Osteocyte (in vitro differentiated cells): ENCODE data around the gene SH3BGR. TPM values are rescaled to one million over a fixed set of nuclear protein-coding genes. Genes with fewer than 3 reads are reported as not detected.

ENCODE experiments used
- DNase-seq: peaks from one replicate; pipeline ENCODE4 v3.0.0; 2021; ENCODE audit warnings: mixed read lengths; ENCODE audit not compliant: unreplicated experiment; ENCODE audit errors: extremely low spot score
- H3K27ac Mint-ChIP-seq: one replicate; pipeline ENCODE4 v1.8.0; 2021; ENCODE audit warnings: mild to moderate bottlenecking, mixed read lengths; ENCODE audit not compliant: unreplicated experiment
- H3K27me3 Mint-ChIP-seq: one replicate; pipeline ENCODE4 v1.8.0; 2021; ENCODE audit warnings: mixed read lengths; ENCODE audit not compliant: unreplicated experiment
- H3K36me3 Mint-ChIP-seq: one replicate; pipeline ENCODE4 v1.8.0; 2021; ENCODE audit warnings: mixed read lengths; ENCODE audit not compliant: unreplicated experiment
- H3K4me1 Mint-ChIP-seq: one replicate; pipeline ENCODE4 v1.8.0; 2021; ENCODE audit warnings: mixed read lengths; ENCODE audit not compliant: unreplicated experiment
- H3K4me3 Mint-ChIP-seq: one replicate; pipeline ENCODE4 v1.8.0; 2021; ENCODE audit warnings: mild to moderate bottlenecking, moderate library complexity, mixed read lengths; ENCODE audit not compliant: unreplicated experiment
- H3K9me3 Mint-ChIP-seq: one replicate; pipeline ENCODE4 v1.8.0; 2021; ENCODE audit warnings: mixed read lengths; ENCODE audit not compliant: unreplicated experiment
- CTCF ChIP-seq: fragments of 200-600 bp; sonication (generic); IDR thresholded peaks from 2 replicates; pipeline ENCODE4 v1.5.0; 2021; ENCODE audit warnings: antibody characterized with exemption, mild to moderate bottlenecking, moderate library complexity
- total RNA-seq: library from RNA; stranded (reverse); gene quantifications from 2 replicates; pipeline ENCODE4 v1.2.1, GENCODE V29; 2021

Gene SH3BGR
- total RNA-seq, 1 donor from 2014 or later: 1.2 TPM

- Mint-ChIP-seq H3K36me3 (no peaks in the 10 kb centered on the region), H3K27me3 (peaks cover 34% of the 10 kb centered on the region), H3K4me3 (no peak overlapping the region), H3K9me3 (no peaks in the 10 kb centered on the region), H3K4me1 (peaks cover 1% of the 10 kb centered on the region), H3K27ac (no peak overlapping the region)
- no peak for DNase-seq
- no peak for TF ChIP-seq CTCF
Observed at GRCh38 chr21:39452207-39452969, 618 bp downstream of the SH3BGR start.

- Mint-ChIP-seq H3K27me3 (peaks cover 33% of the 10 kb centered on the region), H3K4me3 (no peak overlapping the region), H3K9me3 (no peaks in the 10 kb centered on the region), H3K27ac (no peak overlapping the region), H3K36me3 (no peaks in the 10 kb centered on the region), H3K4me1 (peaks cover 1% of the 10 kb centered on the region)
- no peak for TF ChIP-seq CTCF
- no peak for DNase-seq
Observed at GRCh38 chr21:39452970-39453342, 1.2 kb downstream of the SH3BGR start.

- H3K4me3 Mint-ChIP-seq: no peak overlapping the region
- no peak for DNase-seq
- no peaks in the 10 kb centered on the region for H3K9me3 Mint-ChIP-seq
- H3K4me1 Mint-ChIP-seq: peaks cover 1% of the 10 kb centered on the region
- peaks cover 25% of the 10 kb centered on the region for H3K27me3 Mint-ChIP-seq
- no peak overlapping the region for H3K27ac Mint-ChIP-seq
- no peak for TF ChIP-seq CTCF
- H3K36me3 Mint-ChIP-seq: no peaks in the 10 kb centered on the region
Observed at GRCh38 chr21:39453571-39454179, 1.9 kb downstream of the SH3BGR start.

- Mint-ChIP-seq H3K4me1 (peaks cover 1% of the 10 kb centered on the region), H3K36me3 (no peaks in the 10 kb centered on the region), H3K9me3 (no peaks in the 10 kb centered on the region), H3K27ac (no peak overlapping the region), H3K4me3 (no peak overlapping the region), H3K27me3 (peaks cover 12% of the 10 kb centered on the region)
- TF ChIP-seq CTCF: no peak
- DNase-seq: no peak
Observed at GRCh38 chr21:39454949-39455668, 3.3 kb downstream of the SH3BGR start.

GRCh38 chr21:39456665-39457064, 4.9 kb downstream of the SH3BGR start:
- Mint-ChIP-seq H3K27me3 (peaks cover 4% of the 10 kb centered on the region), H3K27ac (no peak overlapping the region), H3K36me3 (no peaks in the 10 kb centered on the region), H3K9me3 (no peaks in the 10 kb centered on the region), H3K4me1 (no peaks in the 10 kb centered on the region), H3K4me3 (no peak overlapping the region)
- peak; percentile 18 for TF ChIP-seq CTCF
- no peak for DNase-seq
